Measurements from ENCODE around the gene ARL6IP4. TPM values are rescaled to one million over a fixed set of nuclear protein-coding genes. Genes with fewer than 3 reads are reported as not detected.
A peak's percentile ranks its signal among the peaks of the same experiment; 100 is the strongest.

Gene ARL6IP4
- total and polyA plus RNA-seq, 10 of the 15 experiments (the other 5 are each of a cell fraction or from before 2014, with no cell fraction given): 2.5 to 320 (median 188) TPM

DNA sequence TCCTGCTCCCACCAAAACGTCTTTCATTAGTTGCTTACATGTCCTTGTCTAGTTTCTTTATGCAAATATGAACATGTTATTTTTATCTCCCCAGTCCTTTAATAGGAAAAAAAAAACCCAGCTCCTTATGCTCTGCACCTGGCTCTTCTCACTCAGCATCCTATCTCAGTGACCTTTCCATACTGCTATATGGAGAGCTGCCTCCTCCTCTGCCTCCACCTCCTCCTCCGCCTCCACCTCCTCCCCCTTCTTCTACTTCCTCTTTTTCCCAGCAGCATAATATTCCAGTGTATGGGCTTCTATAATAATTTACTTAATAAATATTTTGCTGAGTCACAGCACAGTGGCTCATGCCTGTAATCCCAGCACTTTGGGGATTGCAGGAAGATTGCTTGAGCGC, 45.8 kb upstream of the ARL6IP4 start (continued):
- TF ChIP-seq, protein P1, sequence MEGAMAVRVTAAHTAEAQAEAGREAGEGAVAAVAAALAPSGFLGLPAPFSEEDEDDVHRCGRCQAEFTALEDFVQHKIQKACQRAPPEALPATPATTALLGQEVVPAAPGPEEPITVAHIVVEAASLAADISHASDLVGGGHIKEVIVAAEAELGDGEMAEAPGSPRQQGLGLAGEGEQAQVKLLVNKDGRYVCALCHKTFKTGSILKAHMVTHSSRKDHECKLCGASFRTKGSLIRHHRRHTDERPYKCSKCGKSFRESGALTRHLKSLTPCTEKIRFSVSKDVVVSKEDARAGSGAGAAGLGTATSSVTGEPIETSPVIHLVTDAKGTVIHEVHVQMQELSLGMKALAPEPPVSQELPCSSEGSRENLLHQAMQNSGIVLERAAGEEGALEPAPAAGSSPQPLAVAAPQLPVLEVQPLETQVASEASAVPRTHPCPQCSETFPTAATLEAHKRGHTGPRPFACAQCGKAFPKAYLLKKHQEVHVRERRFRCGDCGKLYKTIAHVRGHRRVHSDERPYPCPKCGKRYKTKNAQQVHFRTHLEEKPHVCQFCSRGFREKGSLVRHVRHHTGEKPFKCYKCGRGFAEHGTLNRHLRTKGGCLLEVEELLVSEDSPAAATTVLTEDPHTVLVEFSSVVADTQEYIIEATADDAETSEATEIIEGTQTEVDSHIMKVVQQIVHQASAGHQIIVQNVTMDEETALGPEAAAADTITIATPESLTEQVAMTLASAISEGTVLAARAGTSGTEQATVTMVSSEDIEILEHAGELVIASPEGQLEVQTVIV (IDR thresholded peaks at IDR 0.05; ENCODE audit: borderline replicate concordance, partially characterized antibody): no peak
- no peak for TF ChIP-seq BMI1 (IDR thresholded peaks at IDR 0.05; ENCODE audit: borderline replicate concordance)
- TF ChIP-seq HCFC1 (IDR thresholded peaks at IDR 0.05; ENCODE audit: low read length): no peak
- TF ChIP-seq, protein P2, sequence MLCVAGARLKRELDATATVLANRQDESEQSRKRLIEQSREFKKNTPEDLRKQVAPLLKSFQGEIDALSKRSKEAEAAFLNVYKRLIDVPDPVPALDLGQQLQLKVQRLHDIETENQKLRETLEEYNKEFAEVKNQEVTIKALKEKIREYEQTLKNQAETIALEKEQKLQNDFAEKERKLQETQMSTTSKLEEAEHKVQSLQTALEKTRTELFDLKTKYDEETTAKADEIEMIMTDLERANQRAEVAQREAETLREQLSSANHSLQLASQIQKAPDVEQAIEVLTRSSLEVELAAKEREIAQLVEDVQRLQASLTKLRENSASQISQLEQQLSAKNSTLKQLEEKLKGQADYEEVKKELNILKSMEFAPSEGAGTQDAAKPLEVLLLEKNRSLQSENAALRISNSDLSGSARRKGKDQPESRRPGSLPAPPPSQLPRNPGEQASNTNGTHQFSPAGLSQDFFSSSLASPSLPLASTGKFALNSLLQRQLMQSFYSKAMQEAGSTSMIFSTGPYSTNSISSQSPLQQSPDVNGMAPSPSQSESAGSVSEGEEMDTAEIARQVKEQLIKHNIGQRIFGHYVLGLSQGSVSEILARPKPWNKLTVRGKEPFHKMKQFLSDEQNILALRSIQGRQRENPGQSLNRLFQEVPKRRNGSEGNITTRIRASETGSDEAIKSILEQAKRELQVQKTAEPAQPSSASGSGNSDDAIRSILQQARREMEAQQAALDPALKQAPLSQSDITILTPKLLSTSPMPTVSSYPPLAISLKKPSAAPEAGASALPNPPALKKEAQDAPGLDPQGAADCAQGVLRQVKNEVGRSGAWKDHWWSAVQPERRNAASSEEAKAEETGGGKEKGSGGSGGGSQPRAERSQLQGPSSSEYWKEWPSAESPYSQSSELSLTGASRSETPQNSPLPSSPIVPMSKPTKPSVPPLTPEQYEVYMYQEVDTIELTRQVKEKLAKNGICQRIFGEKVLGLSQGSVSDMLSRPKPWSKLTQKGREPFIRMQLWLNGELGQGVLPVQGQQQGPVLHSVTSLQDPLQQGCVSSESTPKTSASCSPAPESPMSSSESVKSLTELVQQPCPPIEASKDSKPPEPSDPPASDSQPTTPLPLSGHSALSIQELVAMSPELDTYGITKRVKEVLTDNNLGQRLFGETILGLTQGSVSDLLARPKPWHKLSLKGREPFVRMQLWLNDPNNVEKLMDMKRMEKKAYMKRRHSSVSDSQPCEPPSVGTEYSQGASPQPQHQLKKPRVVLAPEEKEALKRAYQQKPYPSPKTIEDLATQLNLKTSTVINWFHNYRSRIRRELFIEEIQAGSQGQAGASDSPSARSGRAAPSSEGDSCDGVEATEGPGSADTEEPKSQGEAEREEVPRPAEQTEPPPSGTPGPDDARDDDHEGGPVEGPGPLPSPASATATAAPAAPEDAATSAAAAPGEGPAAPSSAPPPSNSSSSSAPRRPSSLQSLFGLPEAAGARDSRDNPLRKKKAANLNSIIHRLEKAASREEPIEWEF (IDR thresholded peaks at IDR 0.05; ENCODE audit: insufficient replicate concordance, low read depth, low read length): no peak
- no peak for TF ChIP-seq NFXL1 (IDR thresholded peaks at IDR 0.05; ENCODE audit: borderline replicate concordance)
- no peak for TF ChIP-seq SIX5 (IDR thresholded peaks at IDR 0.05; ENCODE audit: low read depth, low read length, severe bottlenecking)
- TF ChIP-seq ZBED1 (IDR thresholded peaks at IDR 0.05; ENCODE audit: borderline replicate concordance): no peak
- TF ChIP-seq ETV6 (conservative IDR thresholded peaks at IDR 0.05 in 1 of 2, IDR thresholded peaks at IDR 0.05 in 1 of 2; ENCODE audit: borderline replicate concordance in 1 of 2, low read depth in 1 of 2): no peak
- TF ChIP-seq IKZF1 (conservative IDR thresholded peaks at IDR 0.05): 0 out of 2 replicates have a peak, but pooled peaks have one; percentile 10
- no peak for TF ChIP-seq NR2C1 (IDR thresholded peaks at IDR 0.05)
- TF ChIP-seq, protein P3, sequence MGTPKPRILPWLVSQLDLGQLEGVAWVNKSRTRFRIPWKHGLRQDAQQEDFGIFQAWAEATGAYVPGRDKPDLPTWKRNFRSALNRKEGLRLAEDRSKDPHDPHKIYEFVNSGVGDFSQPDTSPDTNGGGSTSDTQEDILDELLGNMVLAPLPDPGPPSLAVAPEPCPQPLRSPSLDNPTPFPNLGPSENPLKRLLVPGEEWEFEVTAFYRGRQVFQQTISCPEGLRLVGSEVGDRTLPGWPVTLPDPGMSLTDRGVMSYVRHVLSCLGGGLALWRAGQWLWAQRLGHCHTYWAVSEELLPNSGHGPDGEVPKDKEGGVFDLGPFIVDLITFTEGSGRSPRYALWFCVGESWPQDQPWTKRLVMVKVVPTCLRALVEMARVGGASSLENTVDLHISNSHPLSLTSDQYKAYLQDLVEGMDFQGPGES (IDR thresholded peaks at IDR 0.05): no peak
- TF ChIP-seq ESRRA (IDR thresholded peaks at IDR 0.05; ENCODE audit: low read length): no peak
- no peak for TF ChIP-seq BRCA1 (IDR thresholded peaks at IDR 0.05; ENCODE audit: low read depth, low read length)
- TF ChIP-seq HDGF (IDR thresholded peaks at IDR 0.05): no peak
- no peak; the same call in 1 of the 2 replicates for TF ChIP-seq ZNF217 (IDR thresholded peaks at IDR 0.05)
- TF ChIP-seq ZNF622 (IDR thresholded peaks at IDR 0.05): no peak
- no peak for TF ChIP-seq EZH2 (IDR thresholded peaks at IDR 0.05; ENCODE audit: borderline replicate concordance, control insufficient read depth, low read depth, low read length)
- TF ChIP-seq POU2F2 (IDR thresholded peaks at IDR 0.05; ENCODE audit: borderline replicate concordance, low read depth, low read length): peak; percentile 40; the same call in 1 of the 3 replicates
- TF ChIP-seq, protein P4, sequence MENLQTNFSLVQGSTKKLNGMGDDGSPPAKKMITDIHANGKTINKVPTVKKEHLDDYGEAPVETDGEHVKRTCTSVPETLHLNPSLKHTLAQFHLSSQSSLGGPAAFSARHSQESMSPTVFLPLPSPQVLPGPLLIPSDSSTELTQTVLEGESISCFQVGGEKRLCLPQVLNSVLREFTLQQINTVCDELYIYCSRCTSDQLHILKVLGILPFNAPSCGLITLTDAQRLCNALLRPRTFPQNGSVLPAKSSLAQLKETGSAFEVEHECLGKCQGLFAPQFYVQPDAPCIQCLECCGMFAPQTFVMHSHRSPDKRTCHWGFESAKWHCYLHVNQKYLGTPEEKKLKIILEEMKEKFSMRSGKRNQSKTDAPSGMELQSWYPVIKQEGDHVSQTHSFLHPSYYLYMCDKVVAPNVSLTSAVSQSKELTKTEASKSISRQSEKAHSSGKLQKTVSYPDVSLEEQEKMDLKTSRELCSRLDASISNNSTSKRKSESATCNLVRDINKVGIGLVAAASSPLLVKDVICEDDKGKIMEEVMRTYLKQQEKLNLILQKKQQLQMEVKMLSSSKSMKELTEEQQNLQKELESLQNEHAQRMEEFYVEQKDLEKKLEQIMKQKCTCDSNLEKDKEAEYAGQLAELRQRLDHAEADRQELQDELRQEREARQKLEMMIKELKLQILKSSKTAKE (IDR thresholded peaks at IDR 0.05; ENCODE audit: low read depth, poor library complexity, severe bottlenecking): no peak
- no peak for TF ChIP-seq LARP7 (IDR thresholded peaks at IDR 0.05)
- TF ChIP-seq POLR2AphosphoS5 (IDR thresholded peaks at IDR 0.05; ENCODE audit: low read length): no peak

All from GM12878 (cell line).